Measurements from ENCODE around the gene GTSF1L. TPM values are rescaled to one million over a fixed set of nuclear protein-coding genes. Genes with fewer than 3 reads are reported as not detected.

The GTSF1L gene
- total RNA-seq, 2 donors from 2014 or later = 7.2 TPM; not detected in 1

DNA sequence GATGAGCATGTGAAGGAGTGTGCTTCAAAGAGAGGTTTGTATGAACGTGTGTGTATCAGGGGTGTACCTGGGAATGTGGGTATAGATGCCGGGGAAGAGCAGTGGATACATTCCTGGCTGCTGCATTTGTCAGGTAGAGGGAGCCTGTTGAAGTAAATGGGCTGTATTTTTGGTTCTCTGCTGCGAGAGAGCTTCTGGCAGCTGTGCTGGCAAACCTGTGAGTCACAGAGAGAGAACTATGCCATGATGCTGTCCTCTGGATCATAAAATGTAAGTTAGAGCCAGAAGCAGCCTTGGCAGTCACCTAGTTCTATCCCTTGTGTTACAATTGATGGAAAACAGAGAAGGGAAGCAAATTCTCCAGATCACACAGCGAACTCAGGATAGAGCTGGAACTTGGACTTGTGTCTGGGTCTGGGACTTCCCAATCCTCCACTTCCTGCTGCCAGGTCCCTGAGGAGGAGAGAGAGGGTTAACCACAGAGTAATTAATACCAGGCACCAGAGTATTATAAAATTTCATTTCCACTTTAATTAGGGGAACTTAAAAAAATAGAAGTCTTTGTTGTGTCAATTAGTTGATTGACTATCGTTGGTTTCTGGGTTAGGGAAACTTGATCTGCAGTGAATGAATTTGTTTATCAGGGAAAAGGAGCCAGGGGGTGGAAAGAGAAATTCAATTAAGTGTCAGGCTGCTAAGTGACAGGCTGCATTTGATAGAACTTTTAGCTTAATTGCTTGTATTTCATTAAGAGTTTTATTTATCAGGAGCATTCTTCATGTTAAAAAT is 41.1 kb upstream of the GTSF1L start:
- H3K9me3 ChIP-seq = no peaks in the 10 kb centered on the region
- no peaks in the 10 kb centered on the region for H3K4me1 ChIP-seq (replicated peaks)
- intact Hi-C loops (cut with DNase I) = loop anchor here (10.0 kb wide), 1 partner anchor 427 kb away; no protein-coding TSS in a partner anchor
- H3K36me3 ChIP-seq = no peaks in the 10 kb centered on the region
- WGBS = 28% methylated on average over 5 of the region's 5 CpGs
- no peaks in the 10 kb centered on the region for H3K27me3 ChIP-seq (replicated peaks; ENCODE audit: insufficient read depth)
- DNase-seq (ENCODE audit: low spot score) = no peak
- TF ChIP-seq POLR2A (IDR thresholded peaks at IDR 0.05) = no peak
- TF ChIP-seq, protein P1, sequence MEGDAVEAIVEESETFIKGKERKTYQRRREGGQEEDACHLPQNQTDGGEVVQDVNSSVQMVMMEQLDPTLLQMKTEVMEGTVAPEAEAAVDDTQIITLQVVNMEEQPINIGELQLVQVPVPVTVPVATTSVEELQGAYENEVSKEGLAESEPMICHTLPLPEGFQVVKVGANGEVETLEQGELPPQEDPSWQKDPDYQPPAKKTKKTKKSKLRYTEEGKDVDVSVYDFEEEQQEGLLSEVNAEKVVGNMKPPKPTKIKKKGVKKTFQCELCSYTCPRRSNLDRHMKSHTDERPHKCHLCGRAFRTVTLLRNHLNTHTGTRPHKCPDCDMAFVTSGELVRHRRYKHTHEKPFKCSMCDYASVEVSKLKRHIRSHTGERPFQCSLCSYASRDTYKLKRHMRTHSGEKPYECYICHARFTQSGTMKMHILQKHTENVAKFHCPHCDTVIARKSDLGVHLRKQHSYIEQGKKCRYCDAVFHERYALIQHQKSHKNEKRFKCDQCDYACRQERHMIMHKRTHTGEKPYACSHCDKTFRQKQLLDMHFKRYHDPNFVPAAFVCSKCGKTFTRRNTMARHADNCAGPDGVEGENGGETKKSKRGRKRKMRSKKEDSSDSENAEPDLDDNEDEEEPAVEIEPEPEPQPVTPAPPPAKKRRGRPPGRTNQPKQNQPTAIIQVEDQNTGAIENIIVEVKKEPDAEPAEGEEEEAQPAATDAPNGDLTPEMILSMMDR (IDR thresholded peaks at IDR 0.05) = no peak
- no peak for TF ChIP-seq POLR2AphosphoS5 (IDR thresholded peaks at IDR 0.05)
- no peak overlapping the region for H3K27ac ChIP-seq
- no peak overlapping the region for H3K4me3 ChIP-seq

DNA sequence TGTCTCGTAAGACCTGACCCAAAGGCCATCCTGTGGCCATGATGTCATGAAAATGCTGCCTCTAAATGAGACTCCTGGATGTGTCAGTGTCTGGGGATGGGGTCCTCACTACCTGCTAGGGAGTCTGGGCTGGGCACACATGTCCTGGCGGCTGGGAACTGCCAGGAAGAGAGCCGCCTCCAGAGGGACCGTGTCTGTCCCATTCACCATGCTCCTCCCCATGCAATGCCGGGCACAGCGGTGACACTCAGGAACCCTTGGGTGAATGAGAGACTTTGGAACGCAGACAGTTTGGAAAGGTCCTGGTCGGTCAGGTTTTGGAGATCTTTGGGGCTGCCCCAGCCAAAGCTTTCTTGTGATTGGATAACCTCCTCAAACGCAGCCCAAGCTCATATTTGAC is 40.1 kb upstream of the GTSF1L start:
- intact Hi-C loops (cut with DNase I) = loop anchor here (10.0 kb wide), 1 partner anchor 428 kb away; no protein-coding TSS in a partner anchor
- Histone ChIP-seq H3K4me3 (no peak overlapping the region), H3K27ac (no peak overlapping the region), H3K4me1 (replicated peaks) (no peaks in the 10 kb centered on the region), H3K9me3 (no peaks in the 10 kb centered on the region), H3K36me3 (no peaks in the 10 kb centered on the region), H3K27me3 (replicated peaks; ENCODE audit: insufficient read depth) (no peaks in the 10 kb centered on the region)
- 50% methylated on average over 9 of the region's 9 CpGs for WGBS
- TF ChIP-seq, protein P1 (IDR thresholded peaks at IDR 0.05) = no peak
- TF ChIP-seq POLR2A (IDR thresholded peaks at IDR 0.05) (no peak), POLR2AphosphoS5 (IDR thresholded peaks at IDR 0.05) (no peak)
- DNase-seq (ENCODE audit: low spot score) = no peak

DNA sequence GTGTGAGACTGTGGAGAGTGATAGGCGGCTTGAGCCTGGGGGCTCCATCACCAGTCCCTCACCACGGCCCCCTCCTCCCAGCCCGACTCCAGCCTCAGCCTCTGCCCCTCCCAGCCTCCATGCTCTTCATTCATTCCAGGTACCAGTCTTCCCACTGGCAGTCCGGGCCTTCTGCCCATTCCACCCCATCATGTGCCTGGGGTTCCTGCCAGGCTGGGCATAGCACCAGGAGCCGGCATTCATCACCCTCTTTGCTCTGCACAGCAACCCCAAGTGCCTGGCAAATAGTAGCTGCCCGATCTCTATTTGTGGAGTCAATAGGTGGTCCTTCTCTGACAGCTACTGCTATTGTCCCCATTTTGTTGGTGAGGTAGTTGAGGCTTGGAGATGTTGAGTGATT is 39.6 kb upstream of the GTSF1L start:
- no peak for DNase-seq (ENCODE audit: low spot score)
- Histone ChIP-seq H3K36me3 (no peaks in the 10 kb centered on the region), H3K4me3 (no peak overlapping the region), H3K9me3 (no peaks in the 10 kb centered on the region), H3K27ac (no peak overlapping the region), H3K4me1 (replicated peaks) (no peaks in the 10 kb centered on the region), H3K27me3 (replicated peaks; ENCODE audit: insufficient read depth) (no peaks in the 10 kb centered on the region)
- intact Hi-C loops (cut with DNase I) = loop anchor here (10.0 kb wide), 1 partner anchor 428 kb away; no protein-coding TSS in a partner anchor
- no peak for TF ChIP-seq POLR2A (IDR thresholded peaks at IDR 0.05)
- 39% methylated on average over 6 of the region's 6 CpGs for WGBS

DNA sequence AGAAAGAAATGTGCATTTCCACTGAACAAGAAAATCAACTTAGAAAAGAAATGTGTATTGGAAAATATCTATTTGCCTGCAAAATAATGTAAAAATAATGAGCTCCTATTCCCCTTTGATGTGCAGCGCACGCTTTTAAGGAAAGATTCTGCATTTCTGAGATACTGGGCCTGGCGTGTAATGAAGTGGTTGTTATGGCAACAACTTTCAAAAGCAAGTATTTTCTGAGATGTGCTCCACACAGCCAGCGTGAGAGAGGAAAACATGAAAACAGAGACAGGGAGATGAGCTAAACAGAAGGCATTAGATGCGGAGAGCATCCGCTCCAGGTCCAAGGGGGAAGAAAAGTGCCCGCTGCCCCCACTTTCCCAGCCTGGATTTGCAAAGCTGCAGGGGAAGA is 39.1 kb upstream of the GTSF1L start:
- Histone ChIP-seq H3K9me3 (no peaks in the 10 kb centered on the region), H3K27ac (no peak overlapping the region), H3K36me3 (no peaks in the 10 kb centered on the region), H3K4me1 (replicated peaks) (no peaks in the 10 kb centered on the region), H3K4me3 (no peak overlapping the region), H3K27me3 (replicated peaks; ENCODE audit: insufficient read depth) (no peaks in the 10 kb centered on the region)
- no peak for TF ChIP-seq POLR2AphosphoS5 (IDR thresholded peaks at IDR 0.05)
- TF ChIP-seq, protein P1 (IDR thresholded peaks at IDR 0.05) = no peak
- TF ChIP-seq POLR2A (IDR thresholded peaks at IDR 0.05) = no peak
- no peak for DNase-seq (ENCODE audit: low spot score)
- intact Hi-C loops (cut with DNase I) = loop anchor here (10.0 kb wide), 1 partner anchor 429 kb away; no protein-coding TSS in a partner anchor
- WGBS = 47% methylated on average over 7 of the region's 7 CpGs

DNA sequence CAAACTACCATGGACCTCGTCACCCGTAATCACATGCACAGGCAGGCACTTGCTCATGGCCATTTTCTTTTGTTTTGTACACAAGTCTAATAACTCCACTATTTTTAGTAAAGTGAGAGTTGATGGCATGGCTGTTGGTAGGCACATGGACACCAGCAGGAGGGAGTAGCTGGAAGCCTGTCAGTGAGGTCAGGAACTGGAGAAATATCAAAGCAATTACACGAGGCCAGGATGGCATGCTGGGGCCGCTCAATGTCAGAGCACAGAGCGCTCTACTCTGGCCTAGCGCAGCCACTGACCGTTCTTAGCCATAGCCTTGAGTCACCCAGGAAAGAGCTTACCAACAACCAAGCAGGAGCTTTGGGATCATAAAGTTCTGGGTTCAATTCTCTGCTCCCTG is 36.1 kb upstream of the GTSF1L start:
- H3K9me3 ChIP-seq = no peaks in the 10 kb centered on the region
- TF ChIP-seq POLR2A (IDR thresholded peaks at IDR 0.05) = no peak
- no peak for TF ChIP-seq POLR2AphosphoS5 (IDR thresholded peaks at IDR 0.05)
- TF ChIP-seq, protein P1 (IDR thresholded peaks at IDR 0.05) = no peak
- no peak for DNase-seq (ENCODE audit: low spot score)
- H3K27me3 ChIP-seq (replicated peaks; ENCODE audit: insufficient read depth) = no peaks in the 10 kb centered on the region
- intact Hi-C loops (cut with DNase I) = loop anchor here (10.0 kb wide), 1 partner anchor 432 kb away; no protein-coding TSS in a partner anchor
- WGBS = 80% methylated on average over 7 of the region's 7 CpGs
- no peaks in the 10 kb centered on the region for H3K4me1 ChIP-seq (replicated peaks)
- no peaks in the 10 kb centered on the region for H3K36me3 ChIP-seq
- H3K27ac ChIP-seq = no peak overlapping the region
- no peak overlapping the region for H3K4me3 ChIP-seq

Data from prostate gland (tissue), 2 donors.